GM19023 (cell line): ENCODE measurements around the gene MAGEB17.
"Not testable (repeated sequence)": the region's sequence is repeated elsewhere in the genome, so short reads cannot be mapped to it uniquely, and the experiment has no call there.

Source experiments
- ATAC-seq: cut with Tn5 transposase; IDR thresholded peaks from one replicate; pipeline ENCODE4 v1.9.1; 2021; ENCODE audit warnings: mild to moderate bottlenecking, moderate library complexity; ENCODE audit not compliant: unreplicated experiment

Gene MAGEB17, protein sequence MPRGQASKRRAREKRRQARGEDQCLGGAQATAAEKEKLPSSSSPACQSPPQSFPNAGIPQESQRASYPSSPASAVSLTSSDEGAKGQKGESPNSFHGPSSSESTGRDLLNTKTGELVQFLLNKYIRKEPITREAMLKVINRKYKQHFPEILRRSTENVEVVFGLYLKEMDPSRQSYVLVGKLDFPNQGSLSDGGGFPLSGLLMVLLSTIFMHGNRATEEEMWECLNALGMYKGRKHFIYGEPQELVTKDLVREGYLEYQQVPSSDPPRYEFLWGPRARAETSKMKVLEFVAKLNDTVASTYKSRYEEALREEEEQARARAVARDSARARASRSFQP

DNA sequence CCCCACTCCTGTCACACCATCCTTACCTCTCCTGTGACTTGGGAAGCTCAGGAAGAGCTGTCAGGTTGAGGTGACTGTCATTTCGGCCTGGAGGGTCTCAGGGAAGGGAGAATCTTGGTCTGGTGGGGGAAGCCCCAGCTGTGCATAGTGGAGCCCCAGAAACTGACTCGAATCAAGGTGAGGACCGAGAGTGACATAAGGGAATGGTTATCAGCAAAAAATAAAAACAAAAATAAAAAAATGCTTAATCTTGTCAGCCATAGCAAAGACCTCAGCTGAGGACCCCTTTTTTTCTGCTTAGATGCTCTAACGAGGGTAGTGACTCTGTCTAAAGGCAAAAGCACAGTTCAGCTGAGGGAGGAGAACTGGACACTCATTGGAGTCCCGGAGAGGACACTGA lies at the start of gene MAGEB17:
TSS of gene MAGEB17 (plus strand) at position 301 of the 400 bp plus-strand sequence. CDS start 2,902 bp downstream, outside the sequence.
- no peak for ATAC-seq

DNA sequence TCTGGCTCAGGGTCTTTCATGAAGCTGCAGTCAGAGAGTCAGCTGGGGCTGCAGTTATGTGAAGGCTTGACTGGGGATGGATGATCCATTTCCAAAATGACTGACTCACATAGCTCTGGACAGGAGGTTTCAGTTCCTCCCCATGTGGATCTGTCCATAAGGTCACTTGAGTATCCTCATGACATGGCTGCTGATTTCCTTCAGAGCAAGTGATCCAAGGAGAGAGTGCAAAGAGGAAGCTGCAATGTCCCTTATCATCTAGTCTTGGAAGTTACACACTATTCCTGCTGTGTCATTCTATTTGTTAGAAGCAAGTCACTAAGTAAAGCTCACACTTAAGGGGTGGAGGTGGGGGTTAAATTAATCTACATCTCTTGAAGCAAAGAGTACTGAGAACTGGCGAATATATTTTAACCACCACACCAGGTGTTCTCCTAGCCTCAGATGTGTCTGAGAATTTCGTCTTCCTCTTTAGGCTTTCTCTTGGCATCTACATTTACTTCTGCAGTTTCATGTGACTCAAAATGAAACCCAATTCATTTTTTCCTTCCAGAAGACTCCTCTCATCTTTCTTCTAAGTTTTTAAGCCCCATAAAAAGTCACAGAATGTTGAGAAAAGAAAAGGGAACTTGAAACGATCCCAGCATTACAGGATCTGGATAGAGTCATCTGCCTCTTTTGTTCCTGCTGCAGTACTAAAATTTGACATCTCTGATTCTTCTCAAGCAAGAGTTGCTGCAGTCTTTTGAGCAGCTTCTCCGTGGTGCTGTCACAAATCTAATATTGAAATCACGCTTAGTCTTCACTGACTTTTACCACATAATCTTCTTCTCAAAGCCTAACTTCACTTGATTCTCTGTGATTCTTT lies 47.7 kb upstream of the MAGEB17 start:
- ATAC-seq: peak; percentile 78

DNA sequence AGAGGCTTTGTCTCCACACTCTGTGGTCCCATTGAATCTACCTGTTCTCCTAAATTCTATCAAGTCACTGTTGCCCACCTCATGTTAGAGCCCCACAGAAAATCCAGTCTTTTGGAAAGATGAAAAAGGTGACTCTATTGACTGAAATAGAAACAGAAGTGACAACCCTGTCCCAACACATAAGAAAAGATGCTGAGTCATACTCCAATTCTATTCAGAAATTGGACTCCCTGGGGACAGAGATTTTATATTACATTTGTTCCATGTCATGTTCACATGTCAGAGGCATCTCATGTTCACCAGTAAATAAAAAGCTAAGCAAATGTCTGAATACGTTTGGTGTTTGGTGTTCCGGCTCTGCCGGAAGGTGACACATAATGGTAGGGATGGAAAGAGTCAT lies 46.9 kb upstream of the MAGEB17 start:
- no peak for ATAC-seq

DNA sequence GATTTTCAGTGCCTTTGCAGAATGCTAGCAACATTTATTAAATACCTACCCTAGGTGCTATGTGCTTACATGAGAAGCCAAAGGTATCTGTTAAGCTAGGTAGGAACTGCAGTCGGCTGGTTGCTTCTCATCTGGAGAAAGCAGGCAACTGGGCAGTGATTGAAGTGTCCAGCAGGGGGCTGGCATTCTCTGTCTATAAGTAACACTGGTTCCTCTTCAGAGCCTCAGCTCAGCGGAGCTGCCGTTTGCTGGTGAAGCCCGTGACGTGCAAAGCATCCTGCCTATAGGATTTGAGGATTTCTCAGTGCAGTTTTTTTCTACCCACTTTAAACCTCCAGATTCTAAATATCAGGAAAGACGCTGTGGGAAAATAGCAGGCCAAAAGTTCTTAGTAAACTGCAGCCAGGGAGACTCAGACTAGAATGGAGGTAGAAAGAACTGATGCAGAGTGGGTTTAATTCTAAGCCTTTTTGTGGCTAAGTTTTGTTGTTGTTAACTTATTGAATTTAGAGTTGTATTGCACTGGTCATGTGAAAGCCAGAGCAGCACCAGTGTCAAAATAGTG lies 44.0 kb upstream of the MAGEB17 start, which contains the start of gene GRPR:
TSS of gene GRPR (plus strand) at position 344 of the 565 bp plus-strand sequence. CDS start 389 bp downstream, outside the sequence.
- peak; percentile 66 for ATAC-seq

- ATAC-seq: no peak
Measured at GRCh38 chrX:16124201-16124600, 43.1 kb upstream of the MAGEB17 start.

DNA sequence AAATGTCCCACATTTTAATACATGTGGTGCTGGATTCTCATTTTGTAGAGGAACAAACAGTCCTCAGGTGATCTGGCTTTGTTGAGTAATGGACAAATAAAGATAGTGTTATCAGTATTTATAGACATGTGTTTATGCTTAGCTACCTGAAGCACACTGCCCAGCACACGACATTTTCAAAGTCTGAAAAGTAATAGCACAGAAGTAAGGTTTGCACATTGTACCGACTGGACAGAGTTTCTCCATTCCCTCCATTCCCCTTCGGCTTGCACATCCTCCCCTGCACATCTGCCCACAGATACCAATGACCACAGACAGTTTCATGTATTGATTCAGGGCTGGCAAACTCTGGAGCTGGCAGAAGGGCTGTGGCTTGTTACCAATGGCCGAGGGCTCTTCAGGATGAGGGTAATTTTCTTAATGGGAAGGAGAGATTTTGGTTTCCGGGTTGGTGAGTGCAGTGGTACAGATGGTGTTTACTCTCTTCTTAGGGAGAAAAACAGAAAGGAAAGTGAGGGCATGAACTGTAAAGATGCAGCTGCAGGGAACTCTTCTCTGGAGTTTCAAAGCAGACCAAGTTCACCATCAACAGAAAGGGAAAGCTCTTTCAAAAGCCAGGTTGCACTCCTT lies 41.6 kb upstream of the MAGEB17 start:
- ATAC-seq: no peak

DNA sequence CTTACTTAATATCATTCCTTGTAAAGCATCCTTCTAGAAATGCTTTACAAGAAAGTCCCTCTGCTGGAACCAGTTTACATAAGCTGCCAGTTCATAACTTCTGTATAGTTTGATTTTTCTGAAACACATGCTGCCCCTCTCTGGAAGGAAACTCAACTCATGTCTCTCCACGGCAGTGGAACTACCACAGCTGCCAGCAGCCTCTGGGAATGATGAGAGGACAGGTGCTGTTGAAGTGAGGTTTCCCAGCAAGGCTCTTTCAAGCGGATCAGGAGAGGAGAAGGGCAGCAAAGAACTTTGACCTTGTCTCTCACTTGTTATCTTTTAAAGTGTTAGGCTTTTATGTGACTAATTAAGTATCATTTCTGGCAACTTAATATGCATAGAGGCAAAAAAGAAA lies 36.6 kb upstream of the MAGEB17 start:
- ATAC-seq: no peak

DNA sequence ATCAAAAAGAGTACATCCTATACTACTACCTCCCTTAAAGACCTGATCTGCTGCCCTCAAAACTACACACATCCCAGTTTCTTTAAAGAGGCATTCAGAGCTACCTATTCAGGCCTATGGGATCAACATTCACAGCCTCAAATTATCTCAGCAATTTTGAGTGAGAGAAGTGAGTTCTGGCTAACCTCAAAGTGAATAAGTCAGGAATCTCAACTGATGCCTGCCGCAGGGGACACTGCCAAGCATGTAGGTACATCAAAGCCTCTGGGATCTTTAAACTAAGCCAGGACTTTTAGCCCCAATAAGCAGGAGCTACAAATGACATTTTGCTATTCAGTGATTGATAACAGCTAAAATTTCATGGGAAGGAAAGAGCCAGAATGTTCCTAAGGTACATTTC lies 32.3 kb upstream of the MAGEB17 start:
- no peak for ATAC-seq

GRCh38 chrX:16136080-16136479 lies 31.2 kb upstream of the MAGEB17 start:
- ATAC-seq: no peak

DNA sequence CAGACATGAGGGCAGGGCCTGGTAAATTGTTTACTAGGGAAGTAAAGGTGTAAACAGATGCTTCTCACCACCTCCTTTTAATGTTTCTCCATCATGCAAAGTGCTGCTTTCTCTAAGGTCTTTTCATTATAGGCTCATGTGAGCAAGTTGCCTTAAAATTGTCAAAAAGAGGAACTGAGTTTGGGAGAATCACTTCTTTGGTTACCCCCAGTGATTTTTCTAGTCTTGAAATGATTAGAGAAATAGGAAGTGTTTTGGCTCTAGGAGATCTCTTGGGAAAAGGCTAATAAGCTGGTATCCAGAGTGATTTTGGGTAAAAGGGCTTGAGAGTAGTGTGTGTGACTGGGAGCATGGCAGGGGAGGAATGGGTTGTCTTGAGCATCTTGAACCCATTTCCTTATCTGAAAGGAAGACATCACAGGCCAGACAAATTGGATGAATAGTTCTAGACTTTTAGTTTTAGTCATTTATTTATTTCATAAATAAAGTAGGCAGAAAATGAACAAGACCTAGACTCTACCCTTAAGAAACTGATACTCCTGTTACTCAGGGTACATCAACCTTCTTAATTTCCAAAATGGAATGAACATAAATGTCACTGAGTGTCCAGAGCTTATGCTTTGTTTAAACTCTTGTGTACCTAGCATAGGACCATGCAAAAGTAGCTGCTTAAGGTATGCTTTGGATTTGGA lies 29.7 kb upstream of the MAGEB17 start:
- ATAC-seq: peak; percentile 65

- ATAC-seq: peak; percentile 35
Measured at GRCh38 chrX:16138108-16138427, 29.2 kb upstream of the MAGEB17 start.

- ATAC-seq: no peak
Measured at GRCh38 chrX:16140448-16140847, 26.8 kb upstream of the MAGEB17 start.

DNA sequence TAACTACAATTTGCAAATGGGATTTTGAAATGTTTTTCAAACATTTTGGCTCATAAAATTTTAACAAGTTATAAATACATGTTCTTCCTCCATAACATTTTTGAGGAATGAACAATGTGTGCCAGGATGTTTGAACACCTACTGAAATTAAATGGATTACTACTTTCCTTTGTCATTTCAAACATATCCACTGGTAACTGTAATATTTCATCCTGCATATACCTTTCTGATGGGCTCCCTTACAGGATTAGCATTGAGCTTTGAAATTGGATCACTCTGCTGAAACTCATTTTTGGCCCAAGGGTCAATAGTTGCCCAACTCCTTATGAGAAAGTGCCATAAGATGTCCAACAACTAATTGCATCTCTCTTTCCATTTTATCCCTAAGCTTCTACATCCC lies 26.3 kb upstream of the MAGEB17 start:
- ATAC-seq: no peak

GRCh38 chrX:16141422-16142245 lies 25.6 kb upstream of the MAGEB17 start:
- no peak for ATAC-seq

GRCh38 chrX:16142246-16142558 lies 25.1 kb upstream of the MAGEB17 start:
- ATAC-seq: no peak

- no peak for ATAC-seq
Measured at GRCh38 chrX:16143968-16144367, 23.3 kb upstream of the MAGEB17 start.

- no peak for ATAC-seq
Measured at GRCh38 chrX:16144420-16144819, 22.9 kb upstream of the MAGEB17 start.

GRCh38 chrX:16145093-16145492 lies 22.2 kb upstream of the MAGEB17 start:
- ATAC-seq: not testable (repeated sequence)

DNA sequence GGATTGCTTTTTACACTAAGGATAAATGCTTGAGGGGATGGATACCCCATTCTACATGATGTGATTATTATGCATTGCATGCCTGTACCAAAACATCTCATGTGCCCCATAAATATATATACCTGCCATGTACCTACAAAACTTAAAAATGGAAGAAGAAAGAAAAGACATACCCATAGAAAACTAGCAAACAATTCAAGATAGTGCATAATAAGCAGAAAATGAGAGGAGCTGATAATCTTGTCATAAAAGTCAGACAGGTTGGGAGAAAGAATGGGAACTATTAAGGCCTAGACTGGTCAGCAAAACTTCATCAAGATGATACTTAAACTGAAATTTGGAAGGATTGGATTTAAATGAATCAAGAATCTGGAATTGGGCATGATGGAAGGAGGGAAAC lies 21.6 kb upstream of the MAGEB17 start:
- ATAC-seq: no peak

- ATAC-seq: no peak
Measured at GRCh38 chrX:16148896-16149295, 18.4 kb upstream of the MAGEB17 start.
